ENCODE data around the gene B4GALT6. TPM values are rescaled to one million over a fixed set of nuclear protein-coding genes. Genes with fewer than 3 reads are reported as not detected.
"Not testable (repeated sequence)": the region's sequence is repeated elsewhere in the genome, so short reads cannot be mapped to it uniquely, and the experiment has no call there.

B4GALT6 gene
- 1.4 and 2.4 TPM in 2 replicates for total RNA-seq (2014; rRNA removed)
- percentile 50 among the genes with signal in this experiment for Bru-seq, nascent RNA
- percentile 53 among the genes with signal in this experiment for BruChase-seq, experiment 1, labeled RNA remaining after a 6-hour chase
- percentile 52 among the genes with signal in this experiment for BruChase-seq, experiment 2, labeled RNA remaining after a 2-hour chase
- long read RNA-seq, partial matches to known transcripts: 2 of 6 reads
- long read RNA-seq, other reads (novel, unspliced or antisense): 2 of 6 reads

- no peaks in the 10 kb centered on the region for H3K27me3 ChIP-seq (ENCODE audit: low read length)
- peak within 1 kb of the TSS; percentile 77 for H3K4me3 ChIP-seq (ENCODE audit: low read length)
- no peaks in the 10 kb centered on the region for H4K20me1 ChIP-seq (ENCODE audit: low read length)
- peaks cover 37% of the 10 kb centered on the region for H3K4me1 ChIP-seq (ENCODE audit: insufficient read depth, low read length)
- no peaks in the 10 kb centered on the region for H3K9me2 ChIP-seq (replicated peaks; ENCODE audit: low read length)
- intact Hi-C loops (cut with micrococcal nuclease): loop anchor here (5.0 kb wide), 1 partner anchor 37 kb away; no protein-coding TSS in a partner anchor
- ChIA-PET CTCF (no interaction called here), POLR2A (ENCODE audit: unreplicated experiment) (no interaction called here)
- ATAC-seq: peak; percentile 30
- H3K79me2 ChIP-seq (ENCODE audit: low read length): no peaks in the 10 kb centered on the region
- H3K9me3 ChIP-seq (ENCODE audit: low read length): no peaks in the 10 kb centered on the region
- H3F3A ChIP-seq (ENCODE audit: low read length, unreplicated experiment): no peaks in the 10 kb centered on the region
- peak within 1 kb of the TSS; percentile 83 for H3K4me2 ChIP-seq (ENCODE audit: low read length)
- H3K9ac ChIP-seq (ENCODE audit: low read length): peak within 1 kb of the TSS; percentile 20; the same call in 1 of the 2 replicates
- H3K27ac ChIP-seq (ENCODE audit: low read length): no peak within 1 kb of the TSS
- BruUV-seq (replicated peaks): no TSS peak
- peak; percentile 11 for DNase-seq
- H2AFZ ChIP-seq (ENCODE audit: low read length): peak within 1 kb of the TSS; percentile 73
- H3K36me3 ChIP-seq (ENCODE audit: low read depth, low read length): no peaks in the 10 kb centered on the region
- TF ChIP-seq CTCF (conservative IDR thresholded peaks at IDR 0.05; ENCODE audit: low read depth, low read length): no peak
- TF ChIP-seq EZH2phosphoT487 (IDR thresholded peaks at IDR 0.05; ENCODE audit: borderline replicate concordance, low read length): no peak
- no peak for TF ChIP-seq EZH2 (IDR thresholded peaks at IDR 0.05; ENCODE audit: low read length, unreplicated experiment)
Observed at GRCh38 chr18:31684279-31685096, at the start of gene B4GALT6. Gene B4GALT6 (minus strand): TSS chr18:31684581. CDS start chr18:31684426, 155 bp downstream.

GRCh38 chr18:31731628-31732027 is 47.2 kb upstream of the B4GALT6 start:
- H3K27me3 ChIP-seq (ENCODE audit: low read length): no peaks in the 10 kb centered on the region
- no peaks in the 10 kb centered on the region for H3F3A ChIP-seq (ENCODE audit: low read length, unreplicated experiment)
- H3K4me2 ChIP-seq (ENCODE audit: low read length): no peak overlapping the region
- no peaks in the 10 kb centered on the region for H3K4me1 ChIP-seq (ENCODE audit: insufficient read depth, low read length)
- no peaks in the 10 kb centered on the region for H3K9me2 ChIP-seq (replicated peaks; ENCODE audit: low read length)
- ChIA-PET CTCF (no interaction called here), POLR2A (ENCODE audit: unreplicated experiment) (no interaction called here)
- no peaks in the 10 kb centered on the region for H3K9me3 ChIP-seq (ENCODE audit: low read length)
- no peaks in the 10 kb centered on the region for H3K36me3 ChIP-seq (ENCODE audit: low read depth, low read length)
- no peak overlapping the region for H3K27ac ChIP-seq (ENCODE audit: low read length)
- no peak overlapping the region for H2AFZ ChIP-seq (ENCODE audit: low read length)
- DNase-seq (no peak), ATAC-seq (no peak)
- H3K4me3 ChIP-seq (ENCODE audit: low read length): no peak overlapping the region
- no TSS peak for BruUV-seq (replicated peaks)
- TF ChIP-seq CTCF (conservative IDR thresholded peaks at IDR 0.05; ENCODE audit: low read depth, low read length) (no peak), EZH2phosphoT487 (IDR thresholded peaks at IDR 0.05; ENCODE audit: borderline replicate concordance, low read length) (no peak), EZH2 (IDR thresholded peaks at IDR 0.05; ENCODE audit: low read length, unreplicated experiment) (no peak)
- intact Hi-C loops (cut with micrococcal nuclease): no loop called here
- H3K9ac ChIP-seq (ENCODE audit: low read length): no peak overlapping the region
- H3K79me2 ChIP-seq (ENCODE audit: low read length): no peaks in the 10 kb centered on the region
- no peaks in the 10 kb centered on the region for H4K20me1 ChIP-seq (ENCODE audit: low read length)

- BruUV-seq (replicated peaks); H3F3A ChIP-seq (ENCODE audit: low read length, unreplicated experiment); H3K9me2 ChIP-seq (replicated peaks; ENCODE audit: low read length); intact Hi-C loops (cut with micrococcal nuclease); CTCF ChIA-PET; H3K9ac ChIP-seq (ENCODE audit: low read length); H3K36me3 ChIP-seq (ENCODE audit: low read depth, low read length); H3K4me2 ChIP-seq (ENCODE audit: low read length); H3K4me1 ChIP-seq (ENCODE audit: insufficient read depth, low read length); H4K20me1 ChIP-seq (ENCODE audit: low read length); H3K79me2 ChIP-seq (ENCODE audit: low read length); H3K4me3 ChIP-seq (ENCODE audit: low read length); POLR2A ChIA-PET (ENCODE audit: unreplicated experiment); DNase-seq; ATAC-seq; H3K27ac ChIP-seq (ENCODE audit: low read length); H3K9me3 ChIP-seq (ENCODE audit: low read length); H3K27me3 ChIP-seq (ENCODE audit: low read length); H2AFZ ChIP-seq (ENCODE audit: low read length): not testable (repeated sequence)
Observed at GRCh38 chr18:31729196-31729595, 44.8 kb upstream of the B4GALT6 start.

All from PC-3 (cell line).